ENCODE results near the gene WDR20. TPM values are rescaled to one million over a fixed set of nuclear protein-coding genes. Genes with fewer than 3 reads are reported as not detected.

Gene WDR20
- total and polyA plus RNA-seq, 2 of the 8 experiments (the other 6 are each of a cell fraction or from before 2014, with no cell fraction given): 11.2 to 26.7 TPM

DNA sequence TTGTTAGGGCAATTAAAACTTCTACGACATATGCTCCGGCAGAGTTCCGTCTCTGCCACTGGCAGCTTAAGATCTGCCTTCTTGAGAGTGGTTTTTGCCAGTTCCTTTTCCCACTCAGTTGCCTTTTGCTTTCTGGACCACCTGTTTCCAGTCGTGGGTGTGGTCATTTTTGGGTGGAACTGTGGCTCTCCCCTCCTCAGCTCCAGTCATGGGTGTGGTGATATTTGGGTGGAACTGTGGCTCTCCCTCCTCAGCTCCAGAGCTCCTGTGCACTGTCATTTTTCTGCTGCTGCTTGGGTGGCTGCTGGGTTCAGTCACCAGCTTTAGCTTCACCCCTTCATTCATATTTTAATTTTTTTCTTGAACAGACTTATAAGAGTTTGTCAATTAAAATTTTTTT is 25.3 kb downstream of the WDR20 start:
- Histone ChIP-seq H3K36me3 (ENCODE audit: control insufficient read depth in 2 of 4, insufficient read depth in 4 of 4, low read length in 3 of 4) (no peaks in the 10 kb centered on the region), H2BK5ac (ENCODE audit: low read depth, low read length) (no peak overlapping the region), H4K5ac (ENCODE audit: insufficient read length, low read depth, low read length) (no peak overlapping the region), H3K4me2 (ENCODE audit: insufficient read depth in 1 of 2, low read depth in 2 of 2, low read length in 2 of 2) (no peak overlapping the region), H3K56ac (replicated peaks; ENCODE audit: insufficient read length, low read depth, low read length) (no peak overlapping the region), H2BK20ac (ENCODE audit: low read length) (no peak overlapping the region), H3K23me2 (ENCODE audit: low read depth, low read length) (no peaks in the 10 kb centered on the region), H3K79me2 (ENCODE audit: control insufficient read depth in 1 of 2, insufficient read depth in 2 of 2, low read length in 2 of 2) (peaks cover 3 to 74% of the 10 kb centered on the region in 2 experiments; a peak in 3 of 4 replicates), H3K4ac (replicated peaks; ENCODE audit: insufficient read length, low read depth, low read length) (no peak overlapping the region), H2AK5ac (ENCODE audit: low read depth, low read length) (no peak overlapping the region), H2BK120ac (replicated peaks; ENCODE audit: low read depth, low read length) (no peak overlapping the region), H3K9ac (replicated peaks in 1 of 4; ENCODE audit: extremely low read depth in 1 of 4, low read depth in 3 of 4, low read length in 3 of 4) (no peak overlapping the region), H3K79me1 (ENCODE audit: low read depth, low read length) (peaks cover 12% of the 10 kb centered on the region), H3K27ac (ENCODE audit: low read depth, low read length) (no peak overlapping the region), H3K14ac (ENCODE audit: insufficient read length) (no peak overlapping the region), H4K8ac (ENCODE audit: extremely low read depth, insufficient read depth, low read length) (no peak overlapping the region), H2BK12ac (ENCODE audit: low read depth, low read length) (no peak overlapping the region), H2AFZ (ENCODE audit: low read length) (no peak overlapping the region), H3K4me1 (replicated peaks in 1 of 4; ENCODE audit: control insufficient read depth in 3 of 4, insufficient read depth in 4 of 4, low read length in 3 of 4) (no peaks in the 10 kb centered on the region), H4K20me1 (replicated peaks in 1 of 2; ENCODE audit: control insufficient read depth in 1 of 2, insufficient read depth in 2 of 2, low read length in 2 of 2) (peaks cover 3 to 10% of the 10 kb centered on the region in 2 experiments), H4K91ac (replicated peaks; ENCODE audit: insufficient read length, low read length) (no peak overlapping the region), H3K9me3 (ENCODE audit: insufficient read depth in 2 of 2, low read depth in 1 of 2, low read length in 1 of 2) (no peaks in the 10 kb centered on the region), H2BK15ac (ENCODE audit: low read length) (no peak overlapping the region), H3K23ac (ENCODE audit: insufficient read length) (no peak overlapping the region), H3K18ac (ENCODE audit: extremely low read depth, low read length) (no peak overlapping the region), H3K27me3 (replicated peaks in 1 of 4; ENCODE audit: control insufficient read depth in 3 of 4, extremely low read depth in 1 of 4, insufficient read depth in 3 of 4, low read length in 3 of 4) (no peaks in the 10 kb centered on the region), H3K4me3 (ENCODE audit: extremely low read depth in 1 of 4, insufficient read depth in 2 of 4, low read depth in 3 of 4, low read length in 4 of 4) (no peak overlapping the region)
- WGBS, 2 experiments (ENCODE audit: extremely low coverage in 1 of 2, insufficient coverage in 1 of 2, insufficient read length in 1 of 2, insufficient replicate concordance in 2 of 2, low coverage in 1 of 2, low lambda C conversion rate in 2 of 2, missing lambda C conversion rate in 1 of 2): 91% methylated on average over 4 of the region's 4 CpGs; no CpG with 5 or more reads in 1 of the 2 experiments
- ChIA-PET POLR2A (ENCODE audit: partially characterized antibody) (no interaction called here), CTCF (ENCODE audit: partially characterized antibody) (interaction anchor here (0.9 to 1.4 kb wide), 3 partner anchors 71 to 430 kb away, joined by 3 read pairs; no protein-coding TSS in a partner anchor)
- no peak for DNase-seq (ENCODE audit: low read depth in 1 of 2, low spot score in 2 of 2)
- TF ChIP-seq EGR1 (IDR thresholded peaks at IDR 0.05; ENCODE audit: borderline replicate concordance, low read depth, low read length) (no peak), CREB1 (IDR thresholded peaks at IDR 0.05) (no peak), PHF8 (conservative IDR thresholded peaks at IDR 0.05; ENCODE audit: low read depth, low read length) (no peak), JUN (IDR thresholded peaks at IDR 0.05; ENCODE audit: low read depth, low read length) (no peak), RAD21 (IDR thresholded peaks at IDR 0.05 in 1 of 2, conservative IDR thresholded peaks at IDR 0.05 in 1 of 2; ENCODE audit: low read depth in 2 of 2, low read length in 2 of 2) (no peak), SP4 (IDR thresholded peaks at IDR 0.05; ENCODE audit: low read length) (no peak), SAP30 (IDR thresholded peaks at IDR 0.05; ENCODE audit: insufficient read depth, insufficient replicate concordance, low read length) (no peak), TAF1 (IDR thresholded peaks at IDR 0.05; ENCODE audit: low read depth, low read length) (no peak), POLR2A (IDR thresholded peaks at IDR 0.05; ENCODE audit: control extremely low read depth in 1 of 2, low read depth in 2 of 2, low read length in 2 of 2) (no peak)
- TF ChIP-seq, protein P1, sequence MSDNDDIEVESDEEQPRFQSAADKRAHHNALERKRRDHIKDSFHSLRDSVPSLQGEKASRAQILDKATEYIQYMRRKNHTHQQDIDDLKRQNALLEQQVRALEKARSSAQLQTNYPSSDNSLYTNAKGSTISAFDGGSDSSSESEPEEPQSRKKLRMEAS (IDR thresholded peaks at IDR 0.05): no peak
- FAIRE-seq: no peak
